Erythroblast (primary cell): ENCODE data around the gene PROKR1.

ENCODE experiments used
- GATA1 ChIP-seq: IDR thresholded peaks from 2 replicates; pipeline ENCODE4 v1.6.1; 2011; ENCODE audit warnings: low read depth, mild to moderate bottlenecking, control low read depth, low read length, moderate library complexity
- POLR2A ChIP-seq: IDR thresholded peaks from 2 replicates; pipeline ENCODE4 v1.6.1; 2011; ENCODE audit warnings: mild to moderate bottlenecking, low read length

DNA sequence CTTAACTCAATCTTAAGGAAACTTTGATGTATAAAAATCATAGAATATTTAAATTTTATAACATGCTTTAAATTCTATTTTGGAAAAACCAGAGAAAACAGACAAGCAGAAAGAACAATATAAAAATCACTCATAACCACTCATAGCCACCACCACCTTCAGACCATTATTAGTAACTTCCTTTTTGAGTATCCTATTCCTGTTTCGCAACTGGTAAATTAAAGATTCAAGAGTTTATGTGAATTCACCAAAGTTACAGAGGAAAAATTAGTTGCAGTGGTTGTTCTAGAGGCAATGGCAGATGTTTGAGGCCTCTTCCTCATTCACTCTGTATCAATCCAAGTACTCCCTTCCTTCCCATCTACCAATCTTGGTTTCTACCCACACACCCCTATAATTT lies 49.3 kb upstream of the PROKR1 start:
- TF ChIP-seq POLR2A (no peak), GATA1 (no peak)
